Measurements from ENCODE around the gene KCNG1. TPM values are rescaled to one million over a fixed set of nuclear protein-coding genes. Genes with fewer than 3 reads are reported as not detected.

KCNG1 gene
- total and polyA plus RNA-seq, 2 of the 8 experiments (the other 6 are each of a cell fraction or from before 2014, with no cell fraction given), result 16.0 to 18.0 TPM

DNA sequence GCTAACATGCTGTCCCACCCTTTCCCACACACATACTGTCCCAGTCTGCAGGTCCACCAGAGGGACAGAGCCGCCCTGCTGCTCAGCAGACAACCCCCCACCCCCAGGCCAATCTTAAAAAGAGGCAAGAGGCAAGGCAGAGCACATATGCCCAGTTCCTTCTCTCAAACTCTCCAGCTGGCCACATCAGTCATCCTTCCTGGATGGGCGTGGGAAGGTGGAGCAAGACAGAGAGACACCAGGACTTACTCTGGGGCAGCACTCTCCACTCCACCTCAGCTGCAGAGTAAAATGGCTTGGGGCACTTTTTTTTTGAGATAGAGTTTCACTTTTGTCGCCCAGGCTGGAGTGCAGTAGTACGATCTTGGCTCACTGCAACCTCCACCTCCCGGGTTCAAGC lies 53.5 kb downstream of the KCNG1 start:
- Histone ChIP-seq H3K4me2 (ENCODE audit: insufficient read depth in 1 of 2, low read depth in 2 of 2, low read length in 2 of 2) (no peak overlapping the region), H3K27ac (ENCODE audit: low read depth, low read length) (no peak overlapping the region), H3K9ac (replicated peaks in 1 of 4; ENCODE audit: extremely low read depth in 1 of 4, low read depth in 3 of 4, low read length in 3 of 4) (no peak overlapping the region), H3K9me3 (ENCODE audit: insufficient read depth in 2 of 2, low read depth in 1 of 2, low read length in 1 of 2) (no peaks in the 10 kb centered on the region), H2AK5ac (ENCODE audit: low read depth, low read length) (no peak overlapping the region), H3K23me2 (ENCODE audit: low read depth, low read length) (no peaks in the 10 kb centered on the region), H2BK15ac (ENCODE audit: low read length) (no peak overlapping the region), H4K5ac (ENCODE audit: insufficient read length, low read depth, low read length) (no peak overlapping the region), H2BK20ac (ENCODE audit: low read length) (no peak overlapping the region), H3K18ac (ENCODE audit: extremely low read depth, low read length) (no peak overlapping the region), H3K14ac (ENCODE audit: insufficient read length) (no peak overlapping the region), H4K20me1 (replicated peaks in 1 of 2; ENCODE audit: control insufficient read depth in 1 of 2, insufficient read depth in 2 of 2, low read length in 2 of 2) (no peaks in the 10 kb centered on the region), H3K36me3 (ENCODE audit: control insufficient read depth in 2 of 4, insufficient read depth in 4 of 4, low read length in 3 of 4) (no peaks in the 10 kb centered on the region), H3K23ac (ENCODE audit: insufficient read length) (no peak overlapping the region), H3K79me1 (ENCODE audit: low read depth, low read length) (no peaks in the 10 kb centered on the region), H3K56ac (replicated peaks; ENCODE audit: insufficient read length, low read depth, low read length) (no peak overlapping the region), H3K4me3 (ENCODE audit: extremely low read depth in 1 of 4, insufficient read depth in 2 of 4, low read depth in 3 of 4, low read length in 4 of 4) (no peak overlapping the region), H4K8ac (ENCODE audit: extremely low read depth, insufficient read depth, low read length) (no peak overlapping the region), H2BK120ac (replicated peaks; ENCODE audit: low read depth, low read length) (no peak overlapping the region), H2BK5ac (ENCODE audit: low read depth, low read length) (no peak overlapping the region), H2AFZ (ENCODE audit: low read length) (no peak overlapping the region), H3K27me3 (replicated peaks in 1 of 4; ENCODE audit: control insufficient read depth in 3 of 4, extremely low read depth in 1 of 4, insufficient read depth in 3 of 4, low read length in 3 of 4) (no peaks in the 10 kb centered on the region), H3K79me2 (ENCODE audit: control insufficient read depth in 1 of 2, insufficient read depth in 2 of 2, low read length in 2 of 2) (no peaks in the 10 kb centered on the region), H2BK12ac (ENCODE audit: low read depth, low read length) (no peak overlapping the region), H3K4me1 (replicated peaks in 1 of 4; ENCODE audit: control insufficient read depth in 3 of 4, insufficient read depth in 4 of 4, low read length in 3 of 4) (peaks cover 0 to 2% (median 0%) of the 10 kb centered on the region in 4 experiments; a peak in 1 of 7 replicates), H4K91ac (replicated peaks; ENCODE audit: insufficient read length, low read length) (no peak overlapping the region), H3K4ac (replicated peaks; ENCODE audit: insufficient read length, low read depth, low read length) (no peak overlapping the region)
- DNase-seq (ENCODE audit: low read depth in 1 of 2, low spot score in 2 of 2), result no peak
- ChIA-PET POLR2A (ENCODE audit: partially characterized antibody) (interaction anchor here (1.5 kb wide), 1 partner anchor 38 kb away, joined by 5 read pairs; the partner anchor contains the start of gene ADNP), CTCF (ENCODE audit: partially characterized antibody) (interaction anchor here (0.9 to 1.7 kb wide), 3 partner anchors 11 to 23 kb away, joined by 3 to 5 read pairs (median 4); partner anchors contain the start of genes DPM1 and MOCS3)
- FAIRE-seq, result no peak
- 84% methylated on average over 5 of the region's 5 CpGs; no CpG with 5 or more reads in 1 of the 2 experiments for WGBS, 2 experiments (ENCODE audit: extremely low coverage in 1 of 2, insufficient coverage in 1 of 2, insufficient read length in 1 of 2, insufficient replicate concordance in 2 of 2, low coverage in 1 of 2, low lambda C conversion rate in 2 of 2, missing lambda C conversion rate in 1 of 2)
- no peak for TF ChIP-seq CBX8 (IDR thresholded peaks at IDR 0.05; ENCODE audit: borderline replicate concordance, low read depth, low read length)
- no peak for TF ChIP-seq SP2 (IDR thresholded peaks at IDR 0.05; ENCODE audit: low read length)
- no peak for TF ChIP-seq RFX5 (IDR thresholded peaks at IDR 0.05; ENCODE audit: borderline replicate concordance, low read depth, low read length)
- no peak for TF ChIP-seq POU5F1 (IDR thresholded peaks at IDR 0.05; ENCODE audit: low read depth, low read length)
- no peak for TF ChIP-seq SIN3A (conservative IDR thresholded peaks at IDR 0.05 in 1 of 2, IDR thresholded peaks at IDR 0.05 in 1 of 2; ENCODE audit: low read depth in 1 of 2, low read length in 2 of 2)
- TF ChIP-seq GABPA (IDR thresholded peaks at IDR 0.05; ENCODE audit: borderline replicate concordance, insufficient read depth, low read length), result no peak
- no peak for TF ChIP-seq CTBP2 (IDR thresholded peaks at IDR 0.05; ENCODE audit: borderline replicate concordance, insufficient read depth, insufficient read length, low read length)
- TF ChIP-seq TEAD4 (IDR thresholded peaks at IDR 0.05; ENCODE audit: low read depth, low read length), result no peak
- TF ChIP-seq FOSL1 (IDR thresholded peaks at IDR 0.05; ENCODE audit: insufficient read depth, low read depth, low read length), result no peak
- no peak for TF ChIP-seq POLR2A (IDR thresholded peaks at IDR 0.05; ENCODE audit: control extremely low read depth in 1 of 2, low read depth in 2 of 2, low read length in 2 of 2)
- TF ChIP-seq SRF (IDR thresholded peaks at IDR 0.05; ENCODE audit: low read depth, low read length), result no peak
- no peak for TF ChIP-seq SAP30 (IDR thresholded peaks at IDR 0.05; ENCODE audit: insufficient read depth, insufficient replicate concordance, low read length)
- TF ChIP-seq SIX5 (IDR thresholded peaks at IDR 0.05; ENCODE audit: low read depth, low read length), result no peak
- TF ChIP-seq SP4 (IDR thresholded peaks at IDR 0.05; ENCODE audit: low read length), result no peak

Measured in H1 (cell line).